Nephron progenitor cell (in vitro differentiated cells): ENCODE data around the gene COL5A1.

Experiments
- DNase-seq: peaks from one replicate; pipeline ENCODE4 v3.0.0; 2021
- H3K27ac Mint-ChIP-seq: 2 replicates; pipeline ENCODE4 v1.8.0; 2021; ENCODE audit warnings: mild to moderate bottlenecking, moderate library complexity, mixed read lengths
- H3K27me3 Mint-ChIP-seq: 2 replicates; pipeline ENCODE4 v1.8.0; 2021; ENCODE audit warnings: mild to moderate bottlenecking, low read depth, mixed read lengths; ENCODE audit not compliant: poor library complexity
- H3K36me3 Mint-ChIP-seq: 2 replicates; pipeline ENCODE4 v1.8.0; 2021; ENCODE audit warnings: low read depth, mixed read lengths
- H3K4me1 Mint-ChIP-seq: 2 replicates; pipeline ENCODE4 v1.8.0; 2021; ENCODE audit warnings: mixed read lengths
- H3K4me3 Mint-ChIP-seq: 2 replicates; pipeline ENCODE4 v1.8.0; 2021; ENCODE audit warnings: mild to moderate bottlenecking, moderate library complexity, mixed read lengths
- H3K9me3 Mint-ChIP-seq: 2 replicates; pipeline ENCODE4 v1.8.0; 2021; ENCODE audit warnings: mild to moderate bottlenecking, moderate library complexity, mixed read lengths
- CTCF ChIP-seq: fragments of 200-600 bp; sonication (generic); IDR thresholded peaks from 2 replicates; pipeline ENCODE4 v1.5.0; 2021; ENCODE audit warnings: antibody characterized with exemption

Gene COL5A1

GRCh38 chr9:134619448-134619982 is 22.1 kb upstream of the COL5A1 start:
- Mint-ChIP-seq H3K4me3 (no peak overlapping the region), H3K36me3 (no peaks in the 10 kb centered on the region), H3K9me3 (peaks cover 15% of the 10 kb centered on the region), H3K27me3 (peaks cover 8% of the 10 kb centered on the region), H3K4me1 (peaks cover 39% of the 10 kb centered on the region), H3K27ac (no peak overlapping the region)
- no peak for TF ChIP-seq CTCF
- no peak for DNase-seq

GRCh38 chr9:134619983-134620661 is 21.5 kb upstream of the COL5A1 start:
- no peak for DNase-seq
- Mint-ChIP-seq H3K27ac (no peak overlapping the region), H3K4me1 (peaks cover 45% of the 10 kb centered on the region), H3K4me3 (no peak overlapping the region), H3K9me3 (peaks cover 9% of the 10 kb centered on the region), H3K27me3 (peaks cover 8% of the 10 kb centered on the region), H3K36me3 (no peaks in the 10 kb centered on the region)
- TF ChIP-seq CTCF: no peak

GRCh38 chr9:134620751-134621557 is 20.6 kb upstream of the COL5A1 start:
- Mint-ChIP-seq H3K4me1 (peaks cover 53% of the 10 kb centered on the region), H3K27me3 (peaks cover 8% of the 10 kb centered on the region), H3K27ac (no peak overlapping the region), H3K9me3 (peaks cover 4% of the 10 kb centered on the region), H3K36me3 (no peaks in the 10 kb centered on the region), H3K4me3 (no peak overlapping the region)
- no peak for DNase-seq
- TF ChIP-seq CTCF: no peak

- Mint-ChIP-seq H3K9me3 (no peaks in the 10 kb centered on the region), H3K36me3 (no peaks in the 10 kb centered on the region), H3K27ac (no peak overlapping the region), H3K27me3 (peaks cover 8% of the 10 kb centered on the region), H3K4me1 (peaks cover 60% of the 10 kb centered on the region), H3K4me3 (no peak overlapping the region)
- no peak for TF ChIP-seq CTCF
- no peak for DNase-seq
Measured at GRCh38 chr9:134621558-134622110, 20.0 kb upstream of the COL5A1 start.

GRCh38 chr9:134622896-134623257 is 18.7 kb upstream of the COL5A1 start:
- peaks cover 11% of the 10 kb centered on the region for H3K27me3 Mint-ChIP-seq
- H3K4me1 Mint-ChIP-seq: peaks cover 66% of the 10 kb centered on the region
- no peak overlapping the region for H3K4me3 Mint-ChIP-seq
- H3K27ac Mint-ChIP-seq: no peak overlapping the region
- no peak for DNase-seq
- TF ChIP-seq CTCF: no peak
- H3K9me3 Mint-ChIP-seq: no peaks in the 10 kb centered on the region
- no peaks in the 10 kb centered on the region for H3K36me3 Mint-ChIP-seq
